Fibroblast of mammary gland (primary cell): Measurements from ENCODE around the gene RPL13A.

Source experiments
- DNase-seq: peaks from one replicate; pipeline ENCODE4 v3.0.0-alpha.2; 2010; ENCODE audit warnings: low read depth
- H3K4me3 ChIP-seq: 2 replicates; pipeline ENCODE4 v1.5.1; 2011; ENCODE audit warnings: low read depth, mild to moderate bottlenecking, low read length, moderate library complexity; ENCODE audit not compliant: control insufficient read depth
- TF ChIP-seq, protein P1 (sequence below): conservative IDR thresholded peaks from 2 replicates; pipeline ENCODE4 v1.5.1; 2011; ENCODE audit warnings: low read depth, low read length, inconsistent platforms; ENCODE audit not compliant: control insufficient read depth, insufficient read depth

The RPL13A gene

DNA sequence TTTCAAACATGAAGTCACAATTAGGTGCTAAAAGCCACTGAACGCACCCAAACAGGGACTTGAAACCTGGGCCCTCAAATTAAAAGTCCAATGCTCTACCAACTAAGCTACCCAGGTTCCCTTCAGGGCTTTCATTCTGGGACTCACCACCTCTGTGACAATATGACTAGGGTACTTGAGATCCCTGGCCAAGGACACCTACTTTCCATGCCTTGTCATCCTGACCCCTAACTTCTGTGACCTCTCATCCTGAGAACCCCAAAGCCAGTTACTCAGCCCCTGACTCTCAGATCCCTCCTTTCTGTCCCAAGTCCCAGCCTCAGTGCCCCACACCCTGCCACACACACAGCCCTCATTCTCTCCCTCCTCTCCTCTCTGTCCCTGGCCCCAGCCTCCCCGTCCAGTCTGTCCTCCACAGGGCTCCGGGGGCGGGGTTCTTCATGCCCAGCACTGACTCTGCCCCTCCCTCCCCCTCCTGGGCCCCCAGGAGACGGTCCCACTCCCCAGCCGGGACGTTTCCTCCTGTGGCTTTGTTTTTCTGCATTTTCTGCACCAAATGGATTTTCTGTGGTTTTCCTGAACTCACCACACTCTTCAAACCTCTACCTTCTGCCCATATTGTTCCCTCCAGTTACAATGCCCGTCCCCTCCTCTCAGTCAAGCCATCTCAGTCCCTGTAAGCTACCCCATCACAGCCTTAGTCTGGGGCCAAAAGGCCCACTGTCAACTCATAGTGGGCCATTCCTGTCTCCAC, 47.4 kb downstream of the RPL13A start:
- no peak overlapping the region for H3K4me3 ChIP-seq
- TF ChIP-seq, protein P1, sequence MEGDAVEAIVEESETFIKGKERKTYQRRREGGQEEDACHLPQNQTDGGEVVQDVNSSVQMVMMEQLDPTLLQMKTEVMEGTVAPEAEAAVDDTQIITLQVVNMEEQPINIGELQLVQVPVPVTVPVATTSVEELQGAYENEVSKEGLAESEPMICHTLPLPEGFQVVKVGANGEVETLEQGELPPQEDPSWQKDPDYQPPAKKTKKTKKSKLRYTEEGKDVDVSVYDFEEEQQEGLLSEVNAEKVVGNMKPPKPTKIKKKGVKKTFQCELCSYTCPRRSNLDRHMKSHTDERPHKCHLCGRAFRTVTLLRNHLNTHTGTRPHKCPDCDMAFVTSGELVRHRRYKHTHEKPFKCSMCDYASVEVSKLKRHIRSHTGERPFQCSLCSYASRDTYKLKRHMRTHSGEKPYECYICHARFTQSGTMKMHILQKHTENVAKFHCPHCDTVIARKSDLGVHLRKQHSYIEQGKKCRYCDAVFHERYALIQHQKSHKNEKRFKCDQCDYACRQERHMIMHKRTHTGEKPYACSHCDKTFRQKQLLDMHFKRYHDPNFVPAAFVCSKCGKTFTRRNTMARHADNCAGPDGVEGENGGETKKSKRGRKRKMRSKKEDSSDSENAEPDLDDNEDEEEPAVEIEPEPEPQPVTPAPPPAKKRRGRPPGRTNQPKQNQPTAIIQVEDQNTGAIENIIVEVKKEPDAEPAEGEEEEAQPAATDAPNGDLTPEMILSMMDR: no peak
- DNase-seq: no peak

DNA sequence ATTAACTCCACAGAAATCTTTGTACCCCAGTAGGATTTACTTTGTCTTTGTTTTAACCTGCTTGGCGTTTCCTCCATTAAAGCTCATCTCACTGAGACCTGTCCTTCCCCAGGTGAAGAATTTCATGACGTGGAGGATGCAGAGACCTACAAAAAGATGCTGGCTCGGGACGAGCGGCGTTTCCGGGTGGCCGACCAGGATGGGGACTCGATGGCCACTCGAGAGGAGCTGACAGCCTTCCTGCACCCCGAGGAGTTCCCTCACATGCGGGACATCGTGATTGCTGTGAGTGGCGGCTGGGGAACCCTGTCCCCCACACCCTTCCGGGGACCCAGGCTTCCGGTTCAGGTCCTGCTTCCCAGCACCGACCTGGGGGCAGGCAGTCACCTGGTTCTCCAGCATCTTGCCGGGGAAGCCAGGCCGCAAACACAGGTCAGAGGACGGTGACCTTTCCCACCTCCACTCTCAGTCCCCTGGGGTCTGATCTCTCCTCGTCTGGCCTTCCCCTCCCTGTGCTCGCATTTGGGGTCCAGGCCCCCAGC, 49.6 kb downstream of the RPL13A start:
- TF ChIP-seq, protein P1: no peak
- DNase-seq: no peak
- no peak overlapping the region for H3K4me3 ChIP-seq

DNA sequence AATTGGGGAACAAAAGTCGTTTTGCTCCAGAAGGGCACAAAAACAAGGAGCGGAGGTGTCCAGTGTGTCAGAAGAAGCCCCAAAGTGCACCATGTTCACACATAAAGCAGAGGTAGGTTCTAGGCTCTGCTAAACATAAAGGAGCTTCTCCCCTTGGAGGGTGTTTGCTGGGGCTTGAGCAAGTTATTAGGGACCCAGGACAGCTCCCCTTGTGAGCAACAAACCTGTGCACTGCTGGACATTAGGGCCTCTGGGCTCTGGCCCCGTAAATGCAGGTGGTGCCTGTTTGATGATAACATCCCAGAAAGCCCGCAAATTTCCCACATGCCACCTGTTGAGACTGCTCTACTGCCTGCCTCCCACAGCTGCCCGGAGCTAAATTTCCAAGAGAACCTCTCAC, 51.2 kb downstream of the RPL13A start:
- DNase-seq: no peak
- TF ChIP-seq, protein P1: no peak
- H3K4me3 ChIP-seq: no peak overlapping the region

DNA sequence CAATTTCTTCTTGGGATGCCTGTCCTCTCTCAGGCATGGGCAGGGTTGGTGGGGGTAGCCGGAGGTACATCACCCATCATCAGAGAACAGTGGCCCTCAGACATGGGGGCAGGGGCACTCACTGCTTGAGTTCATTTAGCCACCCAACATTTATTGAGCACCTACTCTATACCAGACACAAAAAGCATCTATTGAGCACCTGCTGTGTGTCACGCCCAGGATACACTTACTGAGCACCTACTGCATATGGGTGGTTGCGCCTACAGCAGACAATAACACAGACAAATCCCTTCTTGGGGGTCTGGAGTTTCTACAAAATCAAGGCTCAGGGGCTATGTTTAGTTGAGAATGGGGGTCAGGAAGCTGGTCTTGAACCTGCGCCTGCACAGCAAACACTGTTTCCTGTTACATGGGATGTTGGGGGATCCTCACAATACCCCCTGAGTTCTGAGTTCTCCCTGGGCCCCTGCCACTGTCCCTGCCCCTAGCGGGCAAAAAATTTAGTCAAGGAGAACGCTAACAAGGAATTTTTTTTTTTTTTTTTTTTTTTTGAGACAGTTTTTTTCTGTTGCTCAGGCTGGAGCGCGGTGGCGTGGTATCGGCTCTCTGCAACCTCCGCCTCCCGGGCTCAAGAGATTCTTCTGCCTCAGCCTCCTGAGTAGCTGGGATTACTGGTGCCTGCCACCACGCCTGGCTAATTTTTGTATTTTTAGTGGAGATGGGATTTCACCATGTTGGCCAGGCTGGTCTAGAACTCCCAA, 52.0 kb downstream of the RPL13A start:
- DNase-seq: no peak
- TF ChIP-seq, protein P1: no peak
- H3K4me3 ChIP-seq: no peak overlapping the region
